AG09319 (cell line): ENCODE data around the gene WIPF1.
A peak's percentile ranks its signal among the peaks of the same experiment; 100 is the strongest.

Source experiments
- DNase-seq: peaks from one replicate; pipeline ENCODE4 v3.0.0-alpha.2; 2010; ENCODE audit warnings: low read depth; ENCODE audit errors: extremely low read depth
- TF ChIP-seq, protein P1 (sequence below): IDR thresholded peaks from 2 replicates; pipeline ENCODE4 v1.5.1; 2011; ENCODE audit warnings: low read depth, mild to moderate bottlenecking, inconsistent platforms, low read length, moderate library complexity

Gene WIPF1

GRCh38 chr2:174535083-174535482 is 62.5 kb downstream of the WIPF1 start:
- no peak for DNase-seq
- TF ChIP-seq, protein P1, sequence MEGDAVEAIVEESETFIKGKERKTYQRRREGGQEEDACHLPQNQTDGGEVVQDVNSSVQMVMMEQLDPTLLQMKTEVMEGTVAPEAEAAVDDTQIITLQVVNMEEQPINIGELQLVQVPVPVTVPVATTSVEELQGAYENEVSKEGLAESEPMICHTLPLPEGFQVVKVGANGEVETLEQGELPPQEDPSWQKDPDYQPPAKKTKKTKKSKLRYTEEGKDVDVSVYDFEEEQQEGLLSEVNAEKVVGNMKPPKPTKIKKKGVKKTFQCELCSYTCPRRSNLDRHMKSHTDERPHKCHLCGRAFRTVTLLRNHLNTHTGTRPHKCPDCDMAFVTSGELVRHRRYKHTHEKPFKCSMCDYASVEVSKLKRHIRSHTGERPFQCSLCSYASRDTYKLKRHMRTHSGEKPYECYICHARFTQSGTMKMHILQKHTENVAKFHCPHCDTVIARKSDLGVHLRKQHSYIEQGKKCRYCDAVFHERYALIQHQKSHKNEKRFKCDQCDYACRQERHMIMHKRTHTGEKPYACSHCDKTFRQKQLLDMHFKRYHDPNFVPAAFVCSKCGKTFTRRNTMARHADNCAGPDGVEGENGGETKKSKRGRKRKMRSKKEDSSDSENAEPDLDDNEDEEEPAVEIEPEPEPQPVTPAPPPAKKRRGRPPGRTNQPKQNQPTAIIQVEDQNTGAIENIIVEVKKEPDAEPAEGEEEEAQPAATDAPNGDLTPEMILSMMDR, result no peak

DNA sequence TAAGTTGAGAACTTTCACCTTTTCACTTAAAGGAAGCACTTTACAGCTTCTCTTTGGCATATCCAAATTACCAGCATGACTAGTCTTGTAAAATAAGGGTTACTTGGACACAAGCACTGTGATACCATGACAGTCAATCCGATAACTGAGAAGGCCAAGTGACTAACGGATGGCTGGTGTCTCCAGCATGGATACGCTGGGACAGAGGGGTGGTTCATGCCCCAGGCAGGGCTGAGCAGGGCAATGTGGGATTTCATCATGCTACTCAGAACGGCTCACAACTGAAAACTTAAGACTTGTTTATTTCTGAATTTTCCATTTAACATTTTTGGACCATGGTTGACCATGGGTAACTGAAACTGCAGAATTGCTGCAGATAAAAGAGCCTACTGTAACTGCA is 67.7 kb downstream of the WIPF1 start:
- DNase-seq, result no peak
- TF ChIP-seq, protein P1, result no peak

DNA sequence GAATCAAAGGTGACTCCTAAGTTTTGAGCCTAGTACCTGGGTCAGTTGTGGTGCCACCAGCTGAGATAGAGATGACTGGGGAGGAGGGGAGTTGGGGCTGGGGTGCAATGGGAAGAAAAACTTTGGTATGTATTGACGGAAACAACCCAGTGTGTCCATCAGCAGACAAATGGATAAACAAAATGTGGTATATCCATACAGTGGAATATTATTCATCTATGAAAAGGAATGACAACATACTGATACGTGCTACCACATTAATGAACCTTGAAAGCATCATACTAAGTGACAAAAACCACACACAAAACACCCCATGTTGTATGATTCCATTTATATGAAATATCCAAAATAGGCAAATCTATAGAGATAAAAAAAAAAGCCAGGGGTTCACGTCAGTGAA is 69.6 kb downstream of the WIPF1 start:
- TF ChIP-seq, protein P1, result no peak

DNA sequence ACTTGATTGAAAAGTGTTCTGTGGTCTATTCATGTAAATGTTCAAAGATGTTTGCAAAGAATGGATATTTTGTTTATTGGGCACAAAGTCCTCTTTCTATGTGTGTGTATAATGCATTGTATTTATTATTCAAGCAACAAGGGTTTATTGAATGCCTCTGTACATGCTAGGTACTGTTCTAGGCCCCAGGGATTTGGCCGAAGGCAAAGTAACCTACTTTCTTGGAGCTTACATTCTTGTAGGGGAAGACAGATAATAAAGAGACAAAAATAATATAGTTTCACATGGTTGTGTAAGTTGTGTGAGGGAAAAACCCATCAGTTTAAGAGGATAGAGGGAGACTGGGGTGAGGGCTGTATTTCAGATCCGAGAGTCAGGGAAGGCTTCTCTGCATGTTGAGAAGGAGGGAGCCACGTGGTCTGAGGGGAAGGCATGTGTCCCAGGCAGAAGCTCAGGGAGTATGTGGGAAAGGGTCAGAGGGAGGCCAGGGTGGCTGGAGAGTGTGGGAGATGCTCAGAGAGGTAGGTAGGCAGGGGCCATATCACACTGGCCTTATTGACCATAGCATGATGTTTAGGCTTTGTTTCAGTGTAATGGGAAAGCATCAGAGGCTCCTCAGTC is 70.4 kb downstream of the WIPF1 start:
- TF ChIP-seq, protein P1, result no peak
- no peak for DNase-seq

More for the DNA sequence above, 69.6 kb downstream of the WIPF1 start:
- no peak for DNase-seq

GRCh38 chr2:174524527-174524926 is 73.1 kb downstream of the WIPF1 start:
- DNase-seq, result no peak
- TF ChIP-seq, protein P1, result no peak

GRCh38 chr2:174522553-174522952 is 75.1 kb downstream of the WIPF1 start:
- TF ChIP-seq, protein P1, result peak; percentile 32
- no peak for DNase-seq

GRCh38 chr2:174518395-174518794 is 79.2 kb downstream of the WIPF1 start:
- no peak for DNase-seq
- TF ChIP-seq, protein P1, result no peak
